Measurements from ENCODE around the gene SUV39H1.
"Not testable (repeated sequence)": the region's sequence is repeated elsewhere in the genome, so short reads cannot be mapped to it uniquely, and the experiment has no call there.

SUV39H1 gene

DNA sequence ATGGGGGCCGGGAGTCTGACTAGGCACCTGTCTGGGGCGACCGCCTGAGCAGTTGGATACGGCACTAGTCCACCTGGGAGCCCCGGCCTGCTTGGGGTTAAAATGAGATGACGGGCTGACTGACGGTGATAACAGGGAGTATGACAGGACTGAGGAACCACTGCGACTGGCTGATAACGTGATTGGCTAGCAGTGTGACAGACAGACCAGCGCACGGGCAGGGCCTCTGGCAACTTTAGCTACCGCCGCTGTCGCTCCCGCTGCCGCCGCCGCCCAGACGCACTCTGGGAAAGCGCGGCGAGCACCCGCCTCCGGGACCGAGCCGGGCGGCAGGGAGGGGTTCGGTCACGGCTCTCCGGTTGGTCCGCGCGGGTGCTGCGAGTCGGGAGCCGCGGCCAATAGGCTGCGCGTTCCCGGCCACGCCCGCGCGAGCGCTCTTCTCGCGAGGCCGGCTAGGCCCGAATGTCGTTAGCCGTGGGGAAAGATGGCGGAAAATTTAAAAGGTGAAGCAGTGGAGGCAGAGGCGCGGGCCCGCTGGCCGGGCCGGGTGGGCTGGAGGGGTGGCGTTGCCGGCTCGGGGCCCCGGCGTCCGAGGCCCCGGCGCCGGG, at the start of gene SUV39H1:
SUV39H1 (plus strand) TSS at position 434 of the 608 bp plus-strand sequence; CDS start at position 485, 51 bp downstream.
- DNase-seq: peak; percentile 59

- DNase-seq: peak; percentile 2
Observed at GRCh38 chrX:48648336-48648751, 48.2 kb upstream of the SUV39H1 start.

GRCh38 chrX:48649102-48649501, 47.4 kb upstream of the SUV39H1 start:
- no peak for DNase-seq

DNA sequence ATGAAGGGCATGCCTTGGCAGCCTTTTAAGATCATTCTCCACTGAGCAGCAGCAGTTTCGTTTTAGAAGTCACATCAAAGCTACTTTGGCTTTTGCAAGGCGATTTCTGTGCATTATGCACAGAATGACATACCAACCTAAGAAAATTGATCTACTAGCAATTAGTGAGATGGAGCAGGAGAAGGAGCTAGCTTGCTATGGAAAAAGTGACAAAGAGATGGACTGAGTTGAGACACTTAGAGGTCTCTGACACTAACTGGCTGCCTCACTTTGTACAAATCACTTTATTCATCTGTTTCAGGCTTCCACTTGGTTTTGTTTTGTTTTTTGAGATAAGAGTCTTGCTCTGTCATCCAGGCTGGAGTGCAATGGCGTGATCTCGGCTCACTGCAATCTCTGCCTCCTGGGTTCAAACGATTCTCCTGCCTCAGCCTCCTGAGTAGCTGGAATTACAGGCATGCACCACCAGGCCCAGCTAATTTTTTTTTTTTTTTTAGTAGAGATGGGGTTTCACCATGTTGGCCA, 44.4 kb upstream of the SUV39H1 start:
- DNase-seq: not testable (repeated sequence)

DNA sequence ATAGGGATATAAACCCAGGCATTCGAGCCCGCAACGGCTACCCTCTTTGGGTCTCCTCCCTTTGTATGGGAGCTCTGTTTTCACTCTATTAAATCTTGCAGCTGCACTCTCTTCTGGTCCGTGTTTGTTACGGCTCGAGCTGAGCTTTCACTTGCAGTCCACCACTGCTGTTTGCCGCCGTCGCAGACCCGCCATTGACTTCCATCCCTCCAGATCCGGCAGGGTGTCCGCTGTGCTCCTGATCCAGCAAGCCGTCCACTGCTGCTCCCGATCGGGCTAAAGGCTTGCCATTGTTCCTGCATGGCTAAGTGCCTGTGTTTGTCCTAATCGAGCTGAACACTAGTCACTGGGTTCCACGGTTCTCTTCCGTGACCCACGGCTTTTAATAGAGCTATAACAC, 41.8 kb upstream of the SUV39H1 start:
- not testable (repeated sequence) for DNase-seq

GRCh38 chrX:48659686-48660085, 36.8 kb upstream of the SUV39H1 start:
- DNase-seq: not testable (repeated sequence)

DNA sequence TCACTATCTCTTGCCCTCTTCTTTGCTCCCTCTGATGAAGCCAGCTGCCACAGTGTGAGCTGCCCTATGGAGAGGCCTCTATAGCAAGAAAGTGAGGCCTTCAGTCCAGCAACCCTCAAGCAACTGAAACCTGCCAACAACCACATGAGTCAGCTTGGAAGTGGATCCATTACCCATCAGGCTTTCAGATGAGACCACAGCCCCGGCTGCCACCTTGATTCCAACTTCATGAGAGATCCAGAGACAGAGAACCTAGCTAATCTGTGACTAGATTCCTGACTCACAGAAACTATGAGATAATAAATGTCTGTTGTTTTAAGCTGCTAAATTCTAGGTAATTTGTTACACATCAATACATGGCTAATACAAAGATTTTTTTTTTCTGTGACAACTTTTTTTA, 33.3 kb upstream of the SUV39H1 start:
- DNase-seq: no peak

DNA sequence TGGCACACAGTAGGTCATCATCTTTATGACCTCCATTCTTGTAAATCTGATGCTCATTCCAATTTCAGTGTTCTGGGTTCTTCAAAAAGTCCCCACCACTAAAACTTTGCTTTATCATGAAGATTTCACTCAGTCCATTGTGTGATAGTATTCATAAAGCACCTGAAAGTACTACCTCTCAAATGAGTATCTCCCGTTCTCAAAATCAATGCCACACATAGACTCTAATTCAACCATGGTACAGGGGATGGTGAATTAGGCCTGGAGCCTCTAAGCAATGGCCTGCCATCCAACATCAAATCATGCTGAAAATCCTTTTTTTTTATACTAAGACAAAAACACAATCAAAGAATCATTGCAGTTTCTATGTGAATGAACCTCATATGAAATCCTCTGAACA, 32.4 kb upstream of the SUV39H1 start:
- DNase-seq: no peak

GRCh38 chrX:48665991-48666390, 30.5 kb upstream of the SUV39H1 start:
- DNase-seq: no peak

GRCh38 chrX:48666649-48667048, 29.9 kb upstream of the SUV39H1 start:
- no peak for DNase-seq

- no peak for DNase-seq
Observed at GRCh38 chrX:48667509-48667908, 29.0 kb upstream of the SUV39H1 start.

DNA sequence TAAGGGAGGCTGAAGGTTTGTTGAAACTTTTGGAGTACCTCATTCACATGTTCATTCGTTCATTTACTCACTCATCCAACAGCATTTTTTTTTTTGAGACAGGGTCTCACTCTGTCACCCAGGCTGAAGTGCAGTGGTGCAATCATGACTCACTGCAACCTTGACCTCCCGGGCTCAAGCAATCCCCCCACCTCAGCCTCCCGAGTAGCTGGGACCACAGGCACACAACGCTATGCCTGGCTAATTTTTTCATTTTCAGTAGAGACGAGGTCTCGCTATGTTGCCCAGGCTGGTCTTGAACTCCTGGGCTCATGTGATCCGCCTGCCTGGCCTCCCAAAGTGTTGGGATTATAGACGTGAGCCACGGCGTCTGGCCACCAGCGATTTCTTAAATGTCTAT, 28.3 kb upstream of the SUV39H1 start:
- DNase-seq: not testable (repeated sequence)

- peak; percentile 77 for DNase-seq
Observed at GRCh38 chrX:48676106-48676892, 20.2 kb upstream of the SUV39H1 start.

DNA sequence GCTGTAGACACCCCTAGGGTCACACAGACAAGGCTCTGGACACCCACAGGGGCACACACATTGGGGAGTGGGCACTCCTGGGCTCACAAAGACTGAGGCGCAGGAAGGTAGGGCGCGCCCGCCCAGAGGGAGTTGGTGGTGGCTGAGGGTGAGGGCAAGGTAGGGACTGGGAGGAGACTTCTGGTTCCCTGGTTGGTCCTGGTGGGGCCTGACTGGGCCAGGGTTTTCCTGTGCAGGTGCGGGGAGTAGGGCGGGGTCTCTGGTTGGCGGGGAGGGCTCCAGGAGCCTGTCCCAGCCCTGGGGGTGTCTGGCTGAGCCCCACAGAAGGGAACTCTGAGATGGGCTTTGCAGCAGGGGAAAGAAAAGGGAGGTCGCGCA, 19.7 kb upstream of the SUV39H1 start:
- no peak for DNase-seq

- DNase-seq: no peak
Observed at GRCh38 chrX:48677516-48677915, 19.0 kb upstream of the SUV39H1 start.

GRCh38 chrX:48680467-48680866, 16.1 kb upstream of the SUV39H1 start:
- DNase-seq: not testable (repeated sequence)

DNA sequence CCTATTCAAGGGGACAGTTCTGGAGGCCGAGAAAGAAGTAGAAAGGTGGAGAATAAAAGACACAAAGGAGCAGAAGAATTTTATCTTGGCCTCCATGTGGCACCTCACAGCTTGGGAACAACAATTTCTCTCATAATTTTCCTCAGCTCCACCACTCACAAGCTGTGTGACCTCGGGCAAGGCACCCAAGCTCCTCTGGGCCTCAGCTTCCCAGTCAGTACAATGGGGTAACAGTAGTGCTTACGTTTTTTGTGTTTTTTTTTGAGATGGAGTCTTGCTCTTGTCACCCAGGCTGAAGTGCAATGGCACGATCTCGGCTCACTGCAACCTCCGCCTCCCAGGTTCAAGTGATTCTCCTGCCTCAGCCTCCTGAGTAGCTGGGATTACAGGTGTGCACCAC, 15.6 kb upstream of the SUV39H1 start:
- DNase-seq: not testable (repeated sequence)

DNA sequence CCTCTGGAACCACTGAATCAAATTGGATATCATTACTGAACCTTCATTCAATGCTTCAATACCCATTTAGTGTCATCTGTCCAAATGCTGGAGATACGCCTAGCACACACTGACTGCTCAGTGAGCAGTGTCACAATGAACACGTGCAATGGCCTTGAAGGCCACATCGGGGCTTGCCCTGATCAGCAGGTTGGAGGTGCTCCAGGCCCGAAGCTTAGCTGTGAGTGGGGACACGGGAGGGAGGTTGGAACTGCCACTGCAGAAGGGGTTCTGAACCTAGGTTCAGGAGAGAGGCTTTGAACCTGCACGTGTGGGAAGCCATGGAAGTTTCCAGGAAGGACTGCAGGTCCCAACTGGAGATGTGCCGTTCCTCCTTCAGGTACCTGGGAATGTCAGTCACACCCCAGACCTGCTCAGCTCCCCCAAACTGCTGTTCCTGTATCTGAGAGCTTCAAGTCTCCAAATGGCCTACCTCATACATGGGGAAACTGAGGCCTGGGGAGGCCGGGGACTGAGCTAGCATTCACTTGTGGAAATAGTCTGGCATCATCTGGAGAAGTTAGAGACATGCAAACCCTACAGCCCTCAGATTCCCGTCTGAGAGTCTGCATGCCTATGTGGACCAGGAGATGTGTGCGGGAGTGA, 14.9 kb upstream of the SUV39H1 start:
- DNase-seq: no peak

DNA sequence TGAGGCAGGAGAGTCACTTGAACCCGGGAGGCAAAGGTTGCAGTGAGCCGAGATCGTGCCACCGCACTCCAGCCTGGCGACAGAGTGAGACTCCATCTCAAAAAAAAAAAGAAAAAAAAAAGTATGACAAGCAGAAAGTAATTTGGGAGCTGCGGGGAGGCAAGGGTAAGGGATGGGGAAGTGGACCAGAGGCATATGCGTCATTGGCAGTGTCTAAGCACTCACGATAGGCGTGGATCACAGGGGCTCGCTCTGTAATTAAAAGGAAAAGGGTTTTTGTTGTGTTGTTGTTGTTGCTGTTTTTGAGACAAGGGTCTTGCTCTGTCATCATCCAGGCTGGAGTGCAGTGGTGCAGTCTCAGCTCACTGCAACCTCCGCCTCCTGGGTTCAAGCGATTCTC, 13.7 kb upstream of the SUV39H1 start:
- DNase-seq: not testable (repeated sequence)

DNA sequence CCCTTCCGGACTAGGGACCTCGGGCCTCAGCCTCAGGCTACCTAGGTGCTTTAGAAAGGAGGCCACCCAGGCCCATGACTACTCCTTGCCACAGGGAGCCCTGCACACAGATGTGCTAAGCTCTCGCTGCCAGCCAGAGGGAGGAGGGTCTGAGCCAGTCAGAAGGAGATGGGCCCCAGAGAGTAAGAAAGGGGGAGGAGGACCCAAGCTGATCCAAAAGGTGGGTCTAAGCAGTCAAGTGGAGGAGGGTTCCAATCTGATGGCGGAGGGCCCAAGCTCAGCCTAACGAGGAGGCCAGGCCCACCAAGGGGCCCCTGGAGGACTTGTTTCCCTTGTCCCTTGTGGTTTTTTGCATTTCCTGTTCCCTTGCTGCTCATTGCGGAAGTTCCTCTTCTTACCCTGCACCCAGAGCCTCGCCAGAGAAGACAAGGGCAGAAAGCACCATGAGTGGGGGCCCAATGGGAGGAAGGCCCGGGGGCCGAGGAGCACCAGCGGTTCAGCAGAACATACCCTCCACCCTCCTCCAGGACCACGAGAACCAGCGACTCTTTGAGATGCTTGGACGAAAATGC, 13.0 kb upstream of the SUV39H1 start, which contains the start of gene WAS:
WAS (plus strand) TSS at position 389 of the 572 bp plus-strand sequence; CDS start at position 444, 55 bp downstream.
- no peak for DNase-seq

DNA sequence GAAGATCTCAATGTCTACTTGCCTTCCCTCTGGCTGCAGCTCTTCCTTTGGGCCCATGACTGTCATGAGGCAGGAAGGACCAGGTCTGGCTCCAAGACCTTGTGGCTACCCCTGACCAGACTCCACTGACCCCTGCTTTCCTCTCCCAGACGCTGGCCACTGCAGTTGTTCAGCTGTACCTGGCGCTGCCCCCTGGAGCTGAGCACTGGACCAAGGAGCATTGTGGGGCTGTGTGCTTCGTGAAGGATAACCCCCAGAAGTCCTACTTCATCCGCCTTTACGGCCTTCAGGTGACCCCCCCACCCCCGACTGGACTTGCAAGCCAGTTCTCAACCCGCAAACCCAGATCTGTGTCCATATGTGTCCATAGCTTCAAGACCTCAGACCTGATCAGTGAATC, 12.4 kb upstream of the SUV39H1 start:
- no peak for DNase-seq

- no peak for DNase-seq
Observed at GRCh38 chrX:48685416-48685815, 11.1 kb upstream of the SUV39H1 start.

DNA sequence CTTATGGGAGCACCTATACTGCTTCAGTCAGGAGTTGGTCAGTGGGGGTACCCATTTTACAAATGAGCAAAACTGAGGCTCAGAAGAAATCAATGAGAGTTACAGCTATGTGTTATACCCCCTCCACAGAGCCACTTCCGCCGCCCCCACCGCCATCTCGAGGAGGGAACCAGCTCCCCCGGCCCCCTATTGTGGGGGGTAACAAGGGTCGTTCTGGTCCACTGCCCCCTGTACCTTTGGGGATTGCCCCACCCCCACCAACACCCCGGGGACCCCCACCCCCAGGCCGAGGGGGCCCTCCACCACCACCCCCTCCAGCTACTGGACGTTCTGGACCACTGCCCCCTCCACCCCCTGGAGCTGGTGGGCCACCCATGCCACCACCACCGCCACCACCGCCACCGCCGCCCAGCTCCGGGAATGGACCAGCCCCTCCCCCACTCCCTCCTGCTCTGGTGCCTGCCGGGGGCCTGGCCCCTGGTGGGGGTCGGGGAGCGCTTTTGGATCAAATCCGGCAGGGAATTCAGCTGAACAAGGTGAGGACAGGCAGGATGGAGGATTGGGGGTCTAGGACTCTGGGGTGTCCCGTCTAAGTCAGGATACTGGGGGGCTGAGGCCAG, 7.9 kb upstream of the SUV39H1 start:
- DNase-seq: no peak

Data from activated T-cell treated with anti-CD3 and anti-CD28 coated beads for 4 hours (primary cell).